ENCODE measurements around the gene DNLZ. TPM values are rescaled to one million over a fixed set of nuclear protein-coding genes. Genes with fewer than 3 reads are reported as not detected.

The DNLZ gene
- total and polyA plus RNA-seq, 9 of the 15 experiments (the other 6 are each of a cell fraction or from before 2014, with no cell fraction given) = 0.17 to 44.6 (median 3.4) TPM

DNA sequence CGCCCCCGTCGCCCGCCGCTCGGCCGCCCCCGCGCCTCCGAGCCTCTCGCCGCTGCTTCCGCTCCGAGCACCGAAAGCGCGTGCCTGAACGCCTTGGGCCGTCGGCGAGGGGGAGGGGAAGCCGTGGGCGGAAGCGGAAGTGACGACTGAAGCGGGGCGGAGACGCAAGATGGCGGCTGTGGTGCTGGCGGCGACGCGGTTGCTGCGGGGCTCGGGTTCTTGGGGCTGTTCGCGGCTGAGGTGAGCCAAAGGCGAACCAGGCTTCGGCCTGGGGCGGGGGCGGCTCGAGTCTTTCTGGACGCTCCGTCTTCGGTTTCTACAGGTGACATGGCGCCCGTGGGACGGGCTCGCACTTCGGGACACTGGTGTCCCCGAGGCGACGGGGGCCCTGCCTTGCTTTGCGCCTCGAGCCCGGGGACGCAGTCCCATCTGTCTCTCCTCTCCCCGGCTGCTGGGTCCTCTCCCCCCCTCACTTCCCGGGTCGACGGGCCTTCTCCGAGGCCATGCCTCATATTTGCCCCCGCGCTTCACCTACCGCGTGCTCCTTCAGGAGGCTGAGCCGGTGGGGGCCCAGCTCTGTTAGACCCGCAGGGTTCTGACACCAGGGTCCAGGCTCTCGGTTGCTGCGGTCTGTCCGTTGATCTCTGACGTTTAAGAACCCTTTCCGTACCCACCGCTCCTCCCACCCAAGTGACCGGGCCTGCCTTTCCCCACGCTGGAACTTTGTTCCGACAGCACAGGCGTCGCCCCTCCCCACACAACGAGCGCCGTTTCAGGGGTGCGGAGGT lies 47.1 kb upstream of the DNLZ start, which contains the start of the genes ENTR1 and PMPCA (continued):
- TF ChIP-seq, protein P1, sequence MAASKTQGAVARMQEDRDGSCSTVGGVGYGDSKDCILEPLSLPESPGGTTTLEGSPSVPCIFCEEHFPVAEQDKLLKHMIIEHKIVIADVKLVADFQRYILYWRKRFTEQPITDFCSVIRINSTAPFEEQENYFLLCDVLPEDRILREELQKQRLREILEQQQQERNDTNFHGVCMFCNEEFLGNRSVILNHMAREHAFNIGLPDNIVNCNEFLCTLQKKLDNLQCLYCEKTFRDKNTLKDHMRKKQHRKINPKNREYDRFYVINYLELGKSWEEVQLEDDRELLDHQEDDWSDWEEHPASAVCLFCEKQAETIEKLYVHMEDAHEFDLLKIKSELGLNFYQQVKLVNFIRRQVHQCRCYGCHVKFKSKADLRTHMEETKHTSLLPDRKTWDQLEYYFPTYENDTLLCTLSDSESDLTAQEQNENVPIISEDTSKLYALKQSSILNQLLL (CRISPR knock-in tag; IDR thresholded peaks at IDR 0.05; ENCODE audit: borderline replicate concordance) = no peak
- no peak for TF ChIP-seq FOS (IDR thresholded peaks at IDR 0.05; ENCODE audit: extremely low read depth, insufficient read length)
- TF ChIP-seq, protein P2, sequence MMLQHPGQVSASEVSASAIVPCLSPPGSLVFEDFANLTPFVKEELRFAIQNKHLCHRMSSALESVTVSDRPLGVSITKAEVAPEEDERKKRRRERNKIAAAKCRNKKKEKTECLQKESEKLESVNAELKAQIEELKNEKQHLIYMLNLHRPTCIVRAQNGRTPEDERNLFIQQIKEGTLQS (IDR thresholded peaks at IDR 0.05) = no peak
- TF ChIP-seq, protein P2 (CRISPR knock-in tag; conservative IDR thresholded peaks at IDR 0.05) = no peak
- no peak for TF ChIP-seq BRCA1 (IDR thresholded peaks at IDR 0.05)
- no peak for TF ChIP-seq BRCA1 (CRISPR knock-in tag; IDR thresholded peaks at IDR 0.05)
- TF ChIP-seq ZNF165 (CRISPR knock-in tag; IDR thresholded peaks at IDR 0.05; ENCODE audit: borderline replicate concordance) = no peak
- TF ChIP-seq ZNF444 (CRISPR knock-in tag; IDR thresholded peaks at IDR 0.05) = no peak
- no peak for TF ChIP-seq ZNF77 (CRISPR knock-in tag; IDR thresholded peaks at IDR 0.05)
- no peak for TF ChIP-seq CBX2 (IDR thresholded peaks at IDR 0.05; ENCODE audit: insufficient read depth, low read length, poor library complexity, severe bottlenecking)
- TF ChIP-seq ZNF140 (CRISPR knock-in tag; IDR thresholded peaks at IDR 0.05) = no peak
- no peak for TF ChIP-seq SRSF3 (IDR thresholded peaks at IDR 0.05; ENCODE audit: insufficient read depth, low read length)
- no peak for TF ChIP-seq NR2C1 (IDR thresholded peaks at IDR 0.05)
- TF ChIP-seq NR2C1 (tag; IDR thresholded peaks at IDR 0.05) = no peak
- TF ChIP-seq FOSL1 (tag; conservative IDR thresholded peaks at IDR 0.05) = no peak
- TF ChIP-seq ATF7 (IDR thresholded peaks at IDR 0.05) = peak; percentile 59; the same call in 1 of the 2 replicates
- peak; percentile 25 to 44; a peak in 3 of 4 replicates for TF ChIP-seq NRF1 (conservative IDR thresholded peaks at IDR 0.05 in 1 of 2, IDR thresholded peaks at IDR 0.05 in 1 of 2)
- TF ChIP-seq, protein P3, sequence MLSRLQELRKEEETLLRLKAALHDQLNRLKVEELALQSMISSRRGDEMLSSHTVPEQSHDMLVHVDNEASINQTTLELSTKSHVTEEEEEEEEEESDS (CRISPR knock-in tag; IDR thresholded peaks at IDR 0.05) = no peak
- no peak for TF ChIP-seq ZNF12 (CRISPR knock-in tag; IDR thresholded peaks at IDR 0.05)
- no peak for TF ChIP-seq MAFG (tag; conservative IDR thresholded peaks at IDR 0.05)
- no peak for TF ChIP-seq STAG1 (CRISPR knock-in tag; IDR thresholded peaks at IDR 0.05; ENCODE audit: borderline replicate concordance)
- TF ChIP-seq KDM2B (CRISPR knock-in tag; IDR thresholded peaks at IDR 0.05) = no peak
- peak; percentile 82 for TF ChIP-seq U2AF1 (optimal IDR thresholded peaks at IDR 0.05; ENCODE audit: low read depth, low read length)
- no peak for TF ChIP-seq CEBPG (CRISPR knock-in tag; IDR thresholded peaks at IDR 0.05)
- no peak for TF ChIP-seq CEBPG (tag; conservative IDR thresholded peaks at IDR 0.05 in 1 of 2, IDR thresholded peaks at IDR 0.05 in 1 of 2)
- TF ChIP-seq, protein P4, sequence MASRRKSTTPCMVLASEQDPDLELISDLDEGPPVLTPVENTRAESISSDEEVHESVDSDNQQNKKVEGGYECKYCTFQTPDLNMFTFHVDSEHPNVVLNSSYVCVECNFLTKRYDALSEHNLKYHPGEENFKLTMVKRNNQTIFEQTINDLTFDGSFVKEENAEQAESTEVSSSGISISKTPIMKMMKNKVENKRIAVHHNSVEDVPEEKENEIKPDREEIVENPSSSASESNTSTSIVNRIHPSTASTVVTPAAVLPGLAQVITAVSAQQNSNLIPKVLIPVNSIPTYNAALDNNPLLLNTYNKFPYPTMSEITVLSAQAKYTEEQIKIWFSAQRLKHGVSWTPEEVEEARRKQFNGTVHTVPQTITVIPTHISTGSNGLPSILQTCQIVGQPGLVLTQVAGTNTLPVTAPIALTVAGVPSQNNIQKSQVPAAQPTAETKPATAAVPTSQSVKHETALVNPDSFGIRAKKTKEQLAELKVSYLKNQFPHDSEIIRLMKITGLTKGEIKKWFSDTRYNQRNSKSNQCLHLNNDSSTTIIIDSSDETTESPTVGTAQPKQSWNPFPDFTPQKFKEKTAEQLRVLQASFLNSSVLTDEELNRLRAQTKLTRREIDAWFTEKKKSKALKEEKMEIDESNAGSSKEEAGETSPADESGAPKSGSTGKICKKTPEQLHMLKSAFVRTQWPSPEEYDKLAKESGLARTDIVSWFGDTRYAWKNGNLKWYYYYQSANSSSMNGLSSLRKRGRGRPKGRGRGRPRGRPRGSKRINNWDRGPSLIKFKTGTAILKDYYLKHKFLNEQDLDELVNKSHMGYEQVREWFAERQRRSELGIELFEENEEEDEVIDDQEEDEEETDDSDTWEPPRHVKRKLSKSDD (conservative IDR thresholded peaks at IDR 0.05; ENCODE audit: low read length) = no peak

Data from K562 (cell line).